Thyroid gland (tissue), 4 donors: Measurements from ENCODE around the gene C1QTNF12.

Experiments
- CTCF ChIP-seq, 6 experiments: fragments of 200-600 bp in 3 of 6; fragments of 450-650 bp in 3 of 6; sonication (generic) in 3 of 6; IDR thresholded peaks; one replicate each; pipeline ENCODE4 v1.5.1; 2016 to 2019; ENCODE audit warnings: antibody characterized with exemption in 6 of 6, mild to moderate bottlenecking in 2 of 6, inconsistent platforms in 1 of 6, moderate library complexity in 1 of 6
- POLR2A ChIP-seq, 2 donors: fragments of 450-650 bp; IDR thresholded peaks; one replicate each; pipeline ENCODE4 v1.6.1; 2017; ENCODE audit warnings: antibody characterized with exemption in 2 of 2, mild to moderate bottlenecking in 2 of 2, moderate library complexity in 1 of 2

GRCh38 chr1:1262758-1263157, 16.2 kb upstream of the C1QTNF12 start:
- TF ChIP-seq POLR2A (IDR thresholded peaks at IDR 0.05) = no peak
- no peak for TF ChIP-seq CTCF (IDR thresholded peaks at IDR 0.05)
